B cell (primary cell): ENCODE results near the gene GSTP1. TPM values are rescaled to one million over a fixed set of nuclear protein-coding genes. Genes with fewer than 3 reads are reported as not detected.
"Not testable (repeated sequence)": the region's sequence is repeated elsewhere in the genome, so short reads cannot be mapped to it uniquely, and the experiment has no call there.

ENCODE experiments used
- ATAC-seq: fragments of 200-7000 bp; cut with Tn5 transposase; one replicate; pipeline ENCODE4 v1.10.0; 2021; ENCODE audit warnings: low read depth, mild to moderate bottlenecking, moderate number of reproducible peaks, moderate library complexity
- CTCF ChIA-PET: fragments of 350-600 bp; sonication (Branson Sonifier 250); formaldehyde crosslinking; loops from one replicate; lab custom pipeline; 2021; ENCODE audit warnings: antibody characterized with exemption, inconsistent platforms; lab: Charles Lee
- POLR2A ChIA-PET: fragments of 350-600 bp; sonication (Branson Sonifier 250); formaldehyde crosslinking; loops from one replicate; lab custom pipeline; 2021; ENCODE audit warnings: antibody characterized with exemption; lab: Charles Lee
- DNase-seq: peaks from one replicate; pipeline ENCODE4 v3.0.0; 2013
- H2AFZ ChIP-seq: 2 replicates; pipeline ENCODE4 v1.6.1; 2012; ENCODE audit warnings: mild to moderate bottlenecking, low read depth, low read length; ENCODE audit not compliant: insufficient read depth, poor library complexity, severe bottlenecking
- H3K27ac ChIP-seq, 2 donors: 1 replicate in 1 of 2; 2 replicates in 1 of 2; pipeline ENCODE4 v1.5.1; 2012 to 2013; ENCODE audit warnings: low read length in 2 of 2, mild to moderate bottlenecking in 2 of 2, moderate library complexity in 1 of 2
- H3K27me3 ChIP-seq, 4 experiments: fragments of 200-600 bp in 1 of 4; sonication (generic) in 1 of 4; replicated peaks in 1 of 4; 1 replicate in 2 of 4; 2 replicates in 2 of 4; pipeline versions ENCODE4 v1.6.1 to v1.7.0; 2013 to 2016; ENCODE audit warnings: low read length in 3 of 4, mild to moderate bottlenecking in 2 of 4, mixed read lengths in 1 of 4, moderate library complexity in 1 of 4; ENCODE audit not compliant: insufficient read depth in 4 of 4, control insufficient read depth in 3 of 4; ENCODE audit errors: control extremely low read depth in 1 of 4
- H3K36me3 ChIP-seq, 2 experiments: replicated peaks in 1 of 2; 1 replicate in 1 of 2; 2 replicates in 1 of 2; pipeline versions ENCODE4 v1.6.1 to v1.7.1; 2013; ENCODE audit warnings: low read length in 1 of 2; ENCODE audit not compliant: insufficient read depth in 2 of 2, control insufficient read depth in 1 of 2; ENCODE audit errors: control extremely low read depth in 1 of 2, extremely low read depth in 1 of 2
- H3K4me1 ChIP-seq, 2 donors: fragments of 200-600 bp in 1 of 2; sonication (generic) in 1 of 2; 1 replicate in 1 of 2; 2 replicates in 1 of 2; pipeline versions ENCODE4 v1.5.1 to v1.6.1; 2013 to 2017; ENCODE audit warnings: low read length in 2 of 2; ENCODE audit not compliant: control insufficient read depth in 2 of 2, insufficient read depth in 2 of 2
- H3K4me2 ChIP-seq: replicated peaks from 2 replicates; pipeline ENCODE3; 2012; ENCODE audit warnings: mild to moderate bottlenecking, low read depth, low read length; ENCODE audit not compliant: poor library complexity, severe bottlenecking
- H3K4me3 ChIP-seq, 5 experiments: fragments of 200-600 bp in 1 of 5; sonication (generic) in 1 of 5; 1 replicate in 3 of 5; 2 replicates in 2 of 5; pipeline versions ENCODE4 v1.5.1 to v1.7.0; 2011 to 2016; ENCODE audit warnings: low read length in 4 of 5, mild to moderate bottlenecking in 4 of 5, low read depth in 2 of 5, control low read depth in 1 of 5, moderate library complexity in 1 of 5; ENCODE audit not compliant: insufficient read depth in 1 of 5; ENCODE audit errors: control extremely low read depth in 1 of 5, extremely low read depth in 1 of 5
- H3K79me2 ChIP-seq: fragments of 200-600 bp; sonication (generic); one replicate; pipeline ENCODE4 v1.6.0; 2016; ENCODE audit warnings: low read length; ENCODE audit not compliant: control insufficient read depth, insufficient read depth
- H3K9ac ChIP-seq: fragments of 200-600 bp; sonication (generic); 2 replicates; pipeline ENCODE4 v1.6.1; 2017; ENCODE audit warnings: mild to moderate bottlenecking, low read length, moderate library complexity
- H3K9me3 ChIP-seq, 3 donors: one replicate each; pipeline versions ENCODE4 v1.6.1 to v1.7.1; 2013; ENCODE audit warnings: low read length in 2 of 3; ENCODE audit not compliant: control insufficient read depth in 2 of 3, insufficient read depth in 1 of 3; ENCODE audit errors: control extremely low read depth in 1 of 3
- H4K20me1 ChIP-seq: 2 replicates; pipeline ENCODE4 v1.6.0; 2012; ENCODE audit warnings: mild to moderate bottlenecking, low read length; ENCODE audit not compliant: insufficient read depth, control insufficient read depth, poor library complexity, severe bottlenecking
- H3K27ac Mint-ChIP-seq: one replicate; pipeline ENCODE4 v1.8.0; 2021; ENCODE audit warnings: mixed read lengths
- H3K27me3 Mint-ChIP-seq: one replicate; pipeline ENCODE4 v1.8.0; 2021; ENCODE audit warnings: mixed read lengths
- H3K4me1 Mint-ChIP-seq: one replicate; pipeline ENCODE4 v1.8.0; 2021; ENCODE audit warnings: mixed read lengths
- H3K4me3 Mint-ChIP-seq: one replicate; pipeline ENCODE4 v1.8.0; 2021; ENCODE audit warnings: mixed read lengths
- H3K9me3 Mint-ChIP-seq: one replicate; pipeline ENCODE4 v1.8.0; 2022; ENCODE audit warnings: mixed read lengths; ENCODE audit not compliant: insufficient read depth
- CTCF ChIP-seq: fragments of 200-600 bp; IDR thresholded peaks from one replicate; pipeline ENCODE4 v1.8.0; 2022; ENCODE audit warnings: antibody characterized with exemption, mild to moderate bottlenecking
- EZH2 ChIP-seq: IDR thresholded peaks from 2 replicates; pipeline ENCODE4 v1.6.1; 2012; ENCODE audit warnings: borderline replicate concordance, low read depth, mild to moderate bottlenecking, moderate library complexity, low read length; ENCODE audit not compliant: insufficient read depth, poor library complexity, severe bottlenecking
- WGBS: methylation state at CpG from one replicate; pipeline ENCODE4 v1.1.5; 2013; ENCODE audit warnings: missing lambda C conversion rate; ENCODE audit not compliant: insufficient coverage; 5-methylcytosine and 5-hydroxymethylcytosine counted together
- intact Hi-C: fragments of 100-400 bp; cut with micrococcal nuclease; formaldehyde crosslinking; loops from one replicate; pipeline ENCODE4 v1.10.0; 2022
- polyA plus RNA-seq: library from polyadenylated mRNA; depleted of rRNA; stranded (reverse); fragments of >200 nt; gene quantifications from 2 replicates; pipeline ENCODE4 v1.2.3, GENCODE V29; 2012
- total RNA-seq, 2 donors: library from RNA; stranded (reverse); fragments of 120-200 nt in 1 of 2; gene quantifications; 1 replicate in 1 of 2; 2 replicates in 1 of 2; pipeline versions ENCODE4 v1.2.3 to v1.2.4, GENCODE V29; 2013 to 2022

GSTP1 gene
- total and polyA plus RNA-seq, 2 donors (not counting 1 experiment from before 2014, with no cell fraction given) = 200 to 313 TPM

- H3K9me3 Mint-ChIP-seq, ATAC-seq, DNase-seq, intact Hi-C loops, H3K27ac ChIP-seq, H4K20me1 ChIP-seq, H3K4me3 Mint-ChIP-seq, H3K79me2 ChIP-seq, H3K36me3 ChIP-seq, POLR2A ChIA-PET, H3K27me3 Mint-ChIP-seq, H2AFZ ChIP-seq, H3K9me3 ChIP-seq, H3K4me3 ChIP-seq, H3K4me2 ChIP-seq, H3K27me3 ChIP-seq, H3K27ac Mint-ChIP-seq, H3K9ac ChIP-seq: not testable (repeated sequence)
- CTCF ChIA-PET = interaction anchor here (0.6 to 7.5 kb wide), 7 partner anchors 10 to 65 kb away, joined by 3 to 105 read pairs (median 4); partner anchors contain the start of genes ACY3 and TBX10
- H3K4me1 Mint-ChIP-seq = peaks cover 15% of the 10 kb centered on the region
- peaks cover 14 to 19% of the 10 kb centered on the region in 2 donors for H3K4me1 ChIP-seq
- 100% methylated on average over 2 of the region's 10 CpGs for WGBS
Observed at GRCh38 chr11:67626131-67626833, 42.7 kb downstream of the GSTP1 start.

- peaks cover 9% of the 10 kb centered on the region for H4K20me1 ChIP-seq
- no peak overlapping the region for H2AFZ ChIP-seq
- ChIA-PET POLR2A (no interaction called here), CTCF (interaction anchor here (0.6 to 7.5 kb wide), 8 partner anchors 11 to 65 kb away, joined by 3 to 105 read pairs (median 4); partner anchors contain the start of genes ACY3 and TBX10)
- WGBS = 93% methylated on average over 7 of the region's 10 CpGs
- Mint-ChIP-seq H3K9me3 (no peaks in the 10 kb centered on the region), H3K4me1 (peaks cover 17% of the 10 kb centered on the region), H3K4me3 (no peak overlapping the region), H3K27ac (no peak overlapping the region), H3K27me3 (no peaks in the 10 kb centered on the region)
- intact Hi-C loops = no loop called here
- H3K4me1 ChIP-seq = peaks cover 14 to 19% of the 10 kb centered on the region in 2 donors
- H3K36me3 ChIP-seq = no peaks in the 10 kb centered on the region
- H3K9me3 ChIP-seq = no peaks in the 10 kb centered on the region
- H3K27me3 ChIP-seq = no peaks in the 10 kb centered on the region
- no peak for DNase-seq
- H3K9ac ChIP-seq = no peak overlapping the region
- no peaks in the 10 kb centered on the region for H3K79me2 ChIP-seq
- no peak overlapping the region for H3K4me3 ChIP-seq
- ATAC-seq = no peak
- H3K4me2 ChIP-seq = no peak overlapping the region
- no peak overlapping the region for H3K27ac ChIP-seq
- no peak for TF ChIP-seq CTCF
- TF ChIP-seq EZH2 = no peak
Observed at GRCh38 chr11:67626970-67627369, 43.4 kb downstream of the GSTP1 start.
